HCT116 (cell line): ENCODE data around the gene SIRPB2.

Experiments used
- CBX3 ChIP-seq: IDR thresholded peaks from 2 replicates; pipeline ENCODE4 v1.6.1; 2012; ENCODE audit warnings: low read depth
- CEBPB ChIP-seq: IDR thresholded peaks from 2 replicates; pipeline ENCODE4 v1.6.1; 2012; ENCODE audit warnings: low read depth
- EZH2 ChIP-seq: fragments of 200-600 bp; sonication (generic); IDR thresholded peaks from 2 replicates; pipeline ENCODE4 v1.6.1; 2017; ENCODE audit warnings: antibody characterized with exemption, mixed run types
- TF ChIP-seq, protein P1 (sequence below): IDR thresholded peaks from 2 replicates; pipeline ENCODE4 v1.6.1; 2012
- TF ChIP-seq, protein P2 (sequence below), 3 experiments: fragments of 200-600 bp in 1 of 3; sonication (generic) in 1 of 3; IDR thresholded peaks in 2 of 3; conservative IDR thresholded peaks in 1 of 3; 2 replicates each; pipeline ENCODE4 v1.5.1; 2012 to 2017; ENCODE audit warnings: low read depth in 2 of 3, low read length in 2 of 3, antibody characterized with exemption in 1 of 3, borderline replicate concordance in 1 of 3, control low read depth in 1 of 3, mild to moderate bottlenecking in 1 of 3, mixed read lengths in 1 of 3, mixed run types in 1 of 3, moderate library complexity in 1 of 3; ENCODE audit not compliant: insufficient read depth in 1 of 3

DNA sequence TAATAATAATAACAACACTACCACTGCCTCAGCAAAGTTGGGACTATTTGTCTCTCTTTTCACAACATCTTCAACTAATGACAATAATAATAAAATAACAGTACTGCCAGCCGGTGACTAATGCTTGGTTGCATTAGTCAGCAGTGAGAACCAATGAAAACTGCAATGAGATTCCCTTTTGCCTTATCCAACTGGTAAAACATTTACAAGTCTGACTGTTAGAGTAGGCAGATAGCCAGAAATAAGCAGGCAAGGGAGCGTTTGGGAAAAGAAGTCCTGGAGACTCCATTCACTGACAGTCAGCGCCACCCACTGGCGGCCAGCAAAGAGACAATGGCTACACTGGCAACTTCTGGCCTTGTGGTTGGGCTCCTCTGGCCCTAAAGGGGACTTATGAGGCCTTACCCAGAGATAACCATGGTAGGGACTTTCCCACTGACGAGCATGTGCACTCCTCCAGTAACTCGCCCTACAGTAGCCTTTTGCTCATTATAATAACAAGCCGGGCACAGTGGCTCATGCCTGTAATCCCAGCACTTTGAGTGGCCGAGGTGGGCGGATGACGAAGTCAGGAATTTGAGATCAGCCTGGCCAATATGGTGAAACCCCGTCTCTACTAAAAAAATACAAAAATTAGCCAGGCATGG is 21.2 kb downstream of the SIRPB2 start:
- TF ChIP-seq, protein P1, sequence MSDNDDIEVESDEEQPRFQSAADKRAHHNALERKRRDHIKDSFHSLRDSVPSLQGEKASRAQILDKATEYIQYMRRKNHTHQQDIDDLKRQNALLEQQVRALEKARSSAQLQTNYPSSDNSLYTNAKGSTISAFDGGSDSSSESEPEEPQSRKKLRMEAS: no peak
- TF ChIP-seq EZH2: no peak
- no peak for TF ChIP-seq CEBPB
- TF ChIP-seq, protein P2, sequence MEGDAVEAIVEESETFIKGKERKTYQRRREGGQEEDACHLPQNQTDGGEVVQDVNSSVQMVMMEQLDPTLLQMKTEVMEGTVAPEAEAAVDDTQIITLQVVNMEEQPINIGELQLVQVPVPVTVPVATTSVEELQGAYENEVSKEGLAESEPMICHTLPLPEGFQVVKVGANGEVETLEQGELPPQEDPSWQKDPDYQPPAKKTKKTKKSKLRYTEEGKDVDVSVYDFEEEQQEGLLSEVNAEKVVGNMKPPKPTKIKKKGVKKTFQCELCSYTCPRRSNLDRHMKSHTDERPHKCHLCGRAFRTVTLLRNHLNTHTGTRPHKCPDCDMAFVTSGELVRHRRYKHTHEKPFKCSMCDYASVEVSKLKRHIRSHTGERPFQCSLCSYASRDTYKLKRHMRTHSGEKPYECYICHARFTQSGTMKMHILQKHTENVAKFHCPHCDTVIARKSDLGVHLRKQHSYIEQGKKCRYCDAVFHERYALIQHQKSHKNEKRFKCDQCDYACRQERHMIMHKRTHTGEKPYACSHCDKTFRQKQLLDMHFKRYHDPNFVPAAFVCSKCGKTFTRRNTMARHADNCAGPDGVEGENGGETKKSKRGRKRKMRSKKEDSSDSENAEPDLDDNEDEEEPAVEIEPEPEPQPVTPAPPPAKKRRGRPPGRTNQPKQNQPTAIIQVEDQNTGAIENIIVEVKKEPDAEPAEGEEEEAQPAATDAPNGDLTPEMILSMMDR (IDR thresholded peaks at IDR 0.05 in 2 of 3, conservative IDR thresholded peaks at IDR 0.05 in 1 of 3; ENCODE audit: borderline replicate concordance in 1 of 3, insufficient read depth in 1 of 3, low read depth in 2 of 3, low read length in 2 of 3): peak; percentile 86 to 89 (median 88)
- TF ChIP-seq CBX3: peak; percentile 26; the same call in 1 of the 2 replicates
